Activated CD4-positive, alpha-beta memory T cell treated with anti-CD3 and anti-CD28 coated beads for 36 hours (primary cell): Measurements from ENCODE around the gene CAMKMT. TPM values are rescaled to one million over a fixed set of nuclear protein-coding genes. Genes with fewer than 3 reads are reported as not detected.
A peak's percentile ranks its signal among the peaks of the same experiment; 100 is the strongest.

Experiments used
- CTCF ChIA-PET: fragments of 350-600 bp; sonication (Branson Sonifier 250); formaldehyde crosslinking; loops from one replicate; lab custom pipeline; 2021; ENCODE audit warnings: antibody characterized with exemption, inconsistent platforms; lab: Charles Lee
- POLR2A ChIA-PET: fragments of 350-600 bp; sonication (Branson Sonifier 250); formaldehyde crosslinking; loops from one replicate; lab custom pipeline; 2021; ENCODE audit warnings: antibody characterized with exemption; lab: Charles Lee
- DNase-seq: peaks from one replicate; pipeline ENCODE4 v3.0.0-alpha.2; 2020
- H3K27ac Mint-ChIP-seq: one replicate; pipeline ENCODE4 v1.8.0; 2021; ENCODE audit warnings: mixed read lengths
- H3K27me3 Mint-ChIP-seq: one replicate; pipeline ENCODE4 v1.8.0; 2021; ENCODE audit warnings: mixed read lengths
- H3K36me3 Mint-ChIP-seq: one replicate; pipeline ENCODE4 v1.8.0; 2021; ENCODE audit warnings: mixed read lengths
- H3K4me1 Mint-ChIP-seq: one replicate; pipeline ENCODE4 v1.8.0; 2021; ENCODE audit warnings: low read depth, mixed read lengths
- H3K4me3 Mint-ChIP-seq: one replicate; pipeline ENCODE4 v1.8.0; 2021; ENCODE audit warnings: mild to moderate bottlenecking, mixed read lengths
- H3K9me3 Mint-ChIP-seq: one replicate; pipeline ENCODE4 v1.8.0; 2021; ENCODE audit warnings: mixed read lengths
- intact Hi-C: fragments of 100-400 bp; cut with micrococcal nuclease; formaldehyde crosslinking; loops from one replicate; pipeline ENCODE4 v1.15.1; 2023
- total RNA-seq, 2 experiments: library from RNA; stranded (reverse); gene quantifications; one replicate each; pipeline ENCODE4 v1.2.3, GENCODE V29; 2021

The CAMKMT gene
- total RNA-seq, 2 experiments from 2014 or later = 9.3 to 11.3 TPM

DNA sequence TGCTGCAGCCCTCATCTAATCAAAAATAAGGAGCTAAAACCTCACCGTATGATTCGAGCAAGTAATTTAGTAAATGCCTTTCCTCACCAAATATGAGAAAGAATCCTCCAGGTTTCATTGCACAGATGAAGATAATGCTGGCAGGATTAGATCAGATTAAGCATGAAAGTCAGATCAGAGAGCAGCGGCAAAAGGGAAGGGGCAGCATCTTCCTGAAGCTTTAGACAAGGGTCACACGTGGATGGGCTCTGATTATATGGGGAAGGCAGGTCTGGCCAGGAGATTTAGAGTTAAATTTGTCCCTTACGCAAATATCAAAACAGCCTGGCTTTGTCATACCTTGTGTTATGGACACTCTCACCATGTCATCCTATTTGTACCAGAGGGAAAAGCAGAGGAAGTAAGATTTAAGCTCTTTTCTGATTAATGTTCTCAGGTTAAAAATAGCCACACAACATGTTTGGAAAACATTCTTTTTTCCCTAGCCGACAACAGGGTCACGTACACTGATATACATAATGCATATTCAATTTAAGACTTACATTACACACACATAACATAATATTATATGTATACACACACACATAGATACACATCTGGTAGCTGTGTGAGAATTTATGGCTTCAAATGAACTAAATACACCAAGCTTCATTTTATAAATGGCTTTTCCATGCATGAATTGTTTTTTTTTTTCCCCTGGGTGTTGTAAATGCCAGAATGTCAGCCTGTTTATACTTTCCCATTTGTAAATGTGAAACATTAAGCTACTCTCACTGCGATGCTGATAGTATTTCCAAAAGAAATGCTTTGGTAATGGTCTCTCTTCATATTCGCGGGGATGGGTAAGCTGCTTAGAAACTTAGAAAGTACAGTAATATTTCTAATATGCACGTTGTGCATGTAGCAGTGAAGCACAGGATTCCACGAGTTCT is 383.5 kb downstream of the CAMKMT start:
- ChIA-PET CTCF (interaction anchor here (1.0 to 2.4 kb wide), 2 partner anchors 59 to 266 kb away, joined by 3 to 10 read pairs; no protein-coding TSS in a partner anchor), POLR2A (no interaction called here)
- Mint-ChIP-seq H3K9me3 (no peaks in the 10 kb centered on the region), H3K27me3 (no peaks in the 10 kb centered on the region), H3K36me3 (peaks cover 6% of the 10 kb centered on the region), H3K27ac (no peak overlapping the region), H3K4me1 (no peaks in the 10 kb centered on the region), H3K4me3 (no peak overlapping the region)
- DNase-seq = no peak
- intact Hi-C loops = no loop called here

DNA sequence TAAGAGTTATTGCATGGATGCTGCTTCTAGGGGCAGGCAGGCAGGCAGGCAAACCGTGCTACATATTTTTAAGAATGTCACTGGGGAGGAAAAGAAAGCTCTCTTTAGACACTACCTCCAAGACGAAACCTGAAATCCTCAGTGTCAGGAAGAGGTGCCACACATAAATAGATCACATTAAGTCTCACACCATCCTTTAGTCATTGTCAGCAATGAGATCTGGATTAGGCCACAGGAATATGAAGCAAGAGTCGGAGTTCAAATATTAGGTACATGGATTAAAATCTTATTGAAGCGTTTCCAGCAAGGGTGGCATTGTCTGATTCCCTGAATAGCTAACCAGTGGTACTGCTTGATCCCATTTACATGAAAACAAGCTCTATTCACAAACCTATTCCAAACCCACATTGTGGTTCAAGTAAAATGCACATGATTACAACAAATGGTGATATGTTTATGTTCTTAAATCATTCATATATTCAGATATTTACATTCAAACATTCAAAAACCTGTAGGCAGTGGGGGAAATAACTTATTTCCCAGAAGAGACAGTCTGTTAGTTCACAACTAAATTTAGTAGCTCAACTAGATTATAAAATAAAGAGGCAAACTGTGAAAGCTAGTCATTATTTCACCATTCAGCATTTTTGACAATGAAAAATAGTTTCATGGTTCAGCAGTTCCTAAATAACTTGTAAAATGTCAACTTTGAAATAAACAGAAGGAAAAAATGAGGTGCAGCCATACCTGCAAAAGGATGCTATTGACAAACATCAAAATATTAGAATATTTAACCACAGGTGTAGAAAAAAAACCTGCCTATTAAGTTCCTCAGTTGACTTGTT is 384.4 kb downstream of the CAMKMT start:
- intact Hi-C loops = no loop called here
- DNase-seq = no peak
- Mint-ChIP-seq H3K36me3 (peaks cover 8% of the 10 kb centered on the region), H3K4me3 (no peak overlapping the region), H3K4me1 (no peaks in the 10 kb centered on the region), H3K27me3 (no peaks in the 10 kb centered on the region), H3K27ac (no peak overlapping the region), H3K9me3 (no peaks in the 10 kb centered on the region)
- ChIA-PET POLR2A (no interaction called here), CTCF (interaction anchor here (2.4 kb wide), 1 partner anchor 267 kb away, joined by 10 read pairs; no protein-coding TSS in a partner anchor)

DNA sequence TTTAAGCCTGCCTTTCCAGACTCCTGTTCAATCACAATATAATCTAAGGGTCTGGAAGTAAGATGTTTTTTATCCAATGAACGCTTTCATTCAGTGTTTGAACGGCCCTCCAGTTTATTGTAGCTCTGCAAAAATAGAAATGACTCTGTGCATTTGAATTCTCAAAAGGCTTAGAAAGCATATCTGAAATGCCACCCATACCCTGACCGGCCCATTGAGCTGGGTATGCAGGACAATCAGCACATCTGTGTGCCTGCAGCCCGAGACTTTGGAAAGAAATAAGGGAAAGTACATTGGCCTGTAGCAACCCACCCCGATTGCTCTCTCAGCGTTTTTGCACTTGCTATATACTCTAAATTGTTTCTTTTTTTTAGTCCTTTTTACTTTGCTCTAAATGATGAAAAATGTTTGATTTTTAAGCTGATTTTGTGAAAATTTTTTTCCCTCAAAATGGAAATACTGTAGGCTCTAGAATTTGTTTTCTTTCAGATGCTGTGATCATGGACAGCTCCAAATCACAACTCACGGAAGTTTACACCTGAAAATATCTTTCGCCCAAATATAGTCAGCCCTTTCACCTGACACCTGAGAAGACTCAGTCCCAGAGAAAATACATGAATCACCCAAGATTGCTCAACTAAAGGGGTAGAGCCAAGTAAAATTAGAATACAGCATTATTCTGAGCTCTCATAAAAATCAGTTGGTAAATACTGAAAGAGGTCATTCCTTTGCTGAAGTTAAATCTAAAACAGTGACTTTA is 385.3 kb downstream of the CAMKMT start:
- Mint-ChIP-seq H3K27me3 (no peaks in the 10 kb centered on the region), H3K36me3 (peaks cover 8% of the 10 kb centered on the region), H3K9me3 (no peaks in the 10 kb centered on the region), H3K27ac (no peak overlapping the region), H3K4me3 (no peak overlapping the region), H3K4me1 (no peaks in the 10 kb centered on the region)
- intact Hi-C loops = no loop called here
- DNase-seq = no peak
- ChIA-PET POLR2A (no interaction called here), CTCF (no interaction called here)

DNA sequence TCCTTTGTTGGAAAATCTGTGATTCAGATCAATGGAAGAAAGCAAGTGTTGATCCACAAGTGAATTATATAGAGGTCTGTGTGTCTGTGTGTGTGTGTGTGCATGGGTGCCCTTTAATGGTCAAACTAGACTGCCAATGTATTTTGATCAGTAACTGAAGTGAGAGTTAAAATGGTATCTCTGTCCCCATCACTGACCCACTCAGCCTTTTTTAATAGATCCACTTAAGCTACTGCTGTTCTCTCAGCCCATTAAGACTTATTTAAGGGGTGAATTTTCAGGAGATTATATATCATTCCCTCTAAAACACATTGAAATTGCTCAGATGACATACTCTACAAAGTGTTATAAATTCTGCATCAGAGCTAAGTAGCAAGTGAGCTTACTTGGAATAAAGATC is 386.0 kb downstream of the CAMKMT start:
- DNase-seq = no peak
- ChIA-PET POLR2A (no interaction called here), CTCF (no interaction called here)
- no peaks in the 10 kb centered on the region for H3K9me3 Mint-ChIP-seq
- no peaks in the 10 kb centered on the region for H3K4me1 Mint-ChIP-seq
- H3K27me3 Mint-ChIP-seq = no peaks in the 10 kb centered on the region
- no peak overlapping the region for H3K27ac Mint-ChIP-seq
- no peak overlapping the region for H3K4me3 Mint-ChIP-seq
- intact Hi-C loops = no loop called here
- peaks cover 8% of the 10 kb centered on the region for H3K36me3 Mint-ChIP-seq

DNA sequence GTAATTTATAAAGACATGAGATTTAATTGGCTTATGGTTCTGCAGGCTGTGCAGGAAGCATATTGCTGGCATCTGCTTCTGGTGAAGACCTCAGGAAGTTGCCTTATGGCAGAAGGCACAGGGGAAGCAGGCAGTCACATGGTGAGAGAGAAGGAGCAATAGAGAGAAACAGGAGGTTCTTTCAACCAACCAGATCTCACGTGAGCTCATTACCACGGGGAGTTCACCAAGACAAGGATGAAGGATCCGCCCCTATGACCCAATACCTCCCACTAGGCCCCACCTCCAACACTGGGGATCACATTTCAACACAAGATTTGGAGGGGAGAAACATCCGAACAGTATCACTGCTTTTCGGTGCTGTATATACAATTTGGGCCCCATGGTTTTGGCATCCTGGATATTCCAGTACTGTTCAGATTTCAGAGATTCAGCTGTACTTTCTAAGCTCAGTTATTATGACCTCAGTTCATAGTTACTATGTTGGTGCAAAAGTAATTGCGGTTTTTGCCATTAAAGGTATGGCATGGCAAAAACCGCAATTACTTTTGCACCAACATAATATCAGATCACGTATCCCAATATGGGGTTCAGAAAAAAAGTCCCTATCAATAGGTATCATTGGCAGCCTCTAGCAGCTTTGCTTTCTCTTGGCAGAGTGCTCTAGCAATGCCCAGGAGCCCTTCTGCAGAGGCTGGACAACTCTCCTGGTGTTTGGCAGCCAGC is 390.2 kb downstream of the CAMKMT start:
- no peaks in the 10 kb centered on the region for H3K4me1 Mint-ChIP-seq
- H3K4me3 Mint-ChIP-seq = no peak overlapping the region
- H3K27ac Mint-ChIP-seq = no peak overlapping the region
- intact Hi-C loops = no loop called here
- H3K9me3 Mint-ChIP-seq = no peaks in the 10 kb centered on the region
- DNase-seq = no peak
- CTCF ChIA-PET = interaction anchor here (1.3 kb wide), 1 partner anchor 272 kb away, joined by 4 read pairs; no protein-coding TSS in a partner anchor
- peaks cover 8% of the 10 kb centered on the region for H3K36me3 Mint-ChIP-seq
- POLR2A ChIA-PET = no interaction called here
- no peaks in the 10 kb centered on the region for H3K27me3 Mint-ChIP-seq

DNA sequence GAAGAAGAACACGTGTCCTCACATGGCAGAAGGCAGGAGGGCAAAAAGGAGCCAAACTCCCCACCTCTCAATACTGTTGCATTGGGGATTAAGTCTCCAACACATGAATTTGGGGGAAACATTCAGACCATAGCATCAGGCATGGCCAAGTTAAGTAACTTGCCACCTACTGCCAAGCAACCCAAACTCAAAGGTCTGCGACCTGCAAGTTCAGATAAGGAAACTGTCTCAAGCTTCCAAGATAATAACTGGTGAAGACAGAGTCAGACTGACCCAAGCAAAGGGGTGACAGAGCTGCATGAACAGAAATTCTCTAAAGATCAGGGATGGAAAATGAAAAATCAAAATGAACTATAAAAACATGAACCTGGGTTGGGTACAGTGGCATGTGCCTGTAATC is 391.0 kb downstream of the CAMKMT start:
- Mint-ChIP-seq H3K27ac (no peak overlapping the region), H3K36me3 (peaks cover 8% of the 10 kb centered on the region), H3K4me1 (no peaks in the 10 kb centered on the region), H3K9me3 (no peaks in the 10 kb centered on the region), H3K4me3 (no peak overlapping the region), H3K27me3 (no peaks in the 10 kb centered on the region)
- no peak for DNase-seq
- CTCF ChIA-PET = interaction anchor here (1.3 kb wide), 1 partner anchor 273 kb away, joined by 4 read pairs; no protein-coding TSS in a partner anchor
- intact Hi-C loops = no loop called here
- POLR2A ChIA-PET = no interaction called here

DNA sequence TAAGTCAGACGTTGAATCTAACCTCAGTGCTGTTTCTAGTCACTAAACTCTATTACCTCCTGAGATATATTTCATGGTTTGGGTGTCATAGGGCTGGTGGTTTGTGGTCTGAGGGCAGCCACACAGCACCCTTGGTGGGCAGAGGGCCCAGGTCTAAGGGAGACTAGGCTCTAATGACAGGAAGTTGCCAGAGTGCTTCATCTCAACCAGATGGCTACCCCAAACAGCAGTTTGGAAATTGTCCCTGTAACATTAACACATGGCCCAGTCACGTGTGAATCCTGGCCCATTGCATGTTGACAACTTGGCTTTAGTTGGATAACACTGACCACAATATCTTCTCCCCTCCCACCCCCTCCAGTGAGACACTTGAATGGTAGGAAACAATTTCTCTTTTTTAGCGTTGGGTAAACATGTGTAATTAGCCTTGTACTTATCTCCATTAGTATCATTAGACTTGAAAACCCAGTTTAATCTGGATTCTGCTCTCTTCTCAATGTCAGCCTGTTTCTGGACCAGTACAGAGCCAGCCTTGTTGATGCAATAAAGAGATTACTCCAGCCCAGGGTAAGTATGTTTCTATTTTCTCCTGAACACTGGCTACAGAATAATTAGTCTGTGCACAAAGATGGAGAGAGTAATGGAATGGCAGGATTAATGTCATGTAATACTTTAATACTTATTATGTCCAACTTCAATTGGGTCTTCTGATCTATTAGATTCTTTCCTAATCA is 392.0 kb downstream of the CAMKMT start:
- peak; percentile 31 for DNase-seq
- H3K27ac Mint-ChIP-seq = no peak overlapping the region
- no peaks in the 10 kb centered on the region for H3K27me3 Mint-ChIP-seq
- intact Hi-C loops = no loop called here
- no peaks in the 10 kb centered on the region for H3K9me3 Mint-ChIP-seq
- H3K4me3 Mint-ChIP-seq = no peak overlapping the region
- no peaks in the 10 kb centered on the region for H3K4me1 Mint-ChIP-seq
- ChIA-PET CTCF (no interaction called here), POLR2A (no interaction called here)
- peaks cover 8% of the 10 kb centered on the region for H3K36me3 Mint-ChIP-seq

DNA sequence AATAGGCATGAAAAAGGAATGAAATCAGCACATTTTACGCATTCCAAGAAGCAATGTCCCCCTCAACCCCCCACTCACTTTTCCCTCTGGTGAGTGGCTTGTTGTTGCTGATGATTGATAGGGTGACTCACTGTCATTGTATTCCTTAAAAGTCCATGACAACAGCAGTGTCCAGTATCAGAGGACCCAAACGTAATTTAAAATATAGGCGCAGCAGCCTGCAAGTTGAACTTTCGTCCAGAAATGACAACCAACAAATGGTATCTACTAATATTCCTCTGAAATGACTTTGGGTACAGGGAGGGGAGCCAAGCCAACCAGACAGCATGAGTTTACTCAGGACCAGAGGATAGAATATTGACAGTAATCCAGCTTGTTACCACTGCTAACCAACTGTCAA is 396.8 kb downstream of the CAMKMT start:
- Mint-ChIP-seq H3K4me3 (no peak overlapping the region), H3K4me1 (no peaks in the 10 kb centered on the region), H3K9me3 (no peaks in the 10 kb centered on the region), H3K27me3 (no peaks in the 10 kb centered on the region), H3K27ac (no peak overlapping the region), H3K36me3 (no peaks in the 10 kb centered on the region)
- intact Hi-C loops = no loop called here
- no peak for DNase-seq
- CTCF ChIA-PET = no interaction called here
- POLR2A ChIA-PET = no interaction called here

DNA sequence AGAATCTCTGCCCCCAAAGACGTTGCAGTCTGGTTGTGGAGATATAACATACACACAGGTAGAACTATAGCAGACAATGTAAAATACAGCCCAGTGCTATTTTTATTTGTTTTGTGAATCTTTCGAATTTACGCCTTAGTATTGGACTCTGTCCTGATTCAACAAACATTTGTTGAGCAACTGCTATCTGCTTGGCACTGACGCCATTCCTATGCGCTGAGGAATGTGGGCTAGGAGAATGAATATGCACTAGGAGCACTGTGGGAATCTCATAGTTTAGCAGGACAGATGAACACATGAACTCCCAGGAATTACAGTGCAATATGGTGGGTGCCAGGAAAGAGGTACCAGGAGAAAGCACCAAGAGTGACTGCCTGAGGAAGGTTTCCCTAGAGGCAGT is 398.1 kb downstream of the CAMKMT start:
- Mint-ChIP-seq H3K4me3 (no peak overlapping the region), H3K9me3 (no peaks in the 10 kb centered on the region), H3K27me3 (no peaks in the 10 kb centered on the region), H3K27ac (no peak overlapping the region), H3K4me1 (no peaks in the 10 kb centered on the region), H3K36me3 (no peaks in the 10 kb centered on the region)
- CTCF ChIA-PET = no interaction called here
- POLR2A ChIA-PET = no interaction called here
- DNase-seq = no peak
- intact Hi-C loops = no loop called here

DNA sequence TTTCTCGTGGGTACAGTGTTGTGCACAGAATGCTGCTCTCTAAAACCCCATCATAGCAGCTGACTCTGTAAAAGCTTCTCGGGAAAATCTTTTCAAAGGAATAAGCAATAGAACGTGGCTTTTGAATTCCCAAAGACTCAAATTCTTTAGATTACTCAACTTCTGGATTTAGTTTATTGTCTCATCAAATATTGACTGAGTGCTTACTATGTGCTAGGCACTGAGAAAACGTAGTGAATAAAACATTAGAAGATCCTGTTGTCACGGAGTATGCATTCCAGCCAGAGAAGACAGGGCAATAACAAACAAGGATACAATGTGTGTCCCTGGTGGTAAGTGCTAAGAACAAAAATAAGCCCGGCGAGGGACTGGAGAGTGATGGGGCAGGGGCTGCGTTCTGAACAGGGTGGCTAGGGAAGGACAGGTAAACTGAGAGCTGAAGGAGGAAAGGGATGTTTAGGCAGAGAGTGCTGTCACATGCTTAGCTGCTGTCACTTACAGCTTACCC is 401.6 kb downstream of the CAMKMT start:
- Mint-ChIP-seq H3K4me3 (no peak overlapping the region), H3K4me1 (no peaks in the 10 kb centered on the region), H3K27me3 (peaks cover 2% of the 10 kb centered on the region), H3K27ac (no peak overlapping the region), H3K9me3 (no peaks in the 10 kb centered on the region), H3K36me3 (no peaks in the 10 kb centered on the region)
- no peak for DNase-seq
- ChIA-PET POLR2A (no interaction called here), CTCF (no interaction called here)
- intact Hi-C loops = no loop called here

DNA sequence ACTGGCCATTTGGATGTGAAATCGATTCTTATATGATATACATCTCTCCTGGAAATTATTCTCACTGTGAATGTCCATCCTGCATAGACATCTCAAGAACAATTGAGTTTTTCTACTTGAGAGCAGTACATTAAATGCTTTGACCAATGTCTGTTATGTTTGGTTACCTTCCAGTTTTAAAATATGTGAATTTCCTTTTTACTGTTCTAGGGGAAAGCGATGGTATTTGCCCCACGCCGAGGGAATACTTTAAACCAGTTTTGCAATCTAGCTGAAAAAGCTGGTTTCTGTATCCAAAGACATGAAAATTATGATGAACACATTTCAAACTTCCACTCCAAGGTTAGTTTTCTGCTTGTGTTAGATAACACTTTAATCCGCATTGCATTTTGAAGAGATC is 404.5 kb downstream of the CAMKMT start:
- H3K27ac Mint-ChIP-seq = no peak overlapping the region
- no peaks in the 10 kb centered on the region for H3K4me1 Mint-ChIP-seq
- POLR2A ChIA-PET = no interaction called here
- H3K4me3 Mint-ChIP-seq = no peak overlapping the region
- DNase-seq = no peak
- H3K9me3 Mint-ChIP-seq = no peaks in the 10 kb centered on the region
- H3K27me3 Mint-ChIP-seq = peaks cover 5% of the 10 kb centered on the region
- intact Hi-C loops = no loop called here
- H3K36me3 Mint-ChIP-seq = peaks cover 1% of the 10 kb centered on the region
- CTCF ChIA-PET = interaction anchor here (1.3 kb wide), 1 partner anchor 286 kb away, joined by 5 read pairs; no protein-coding TSS in a partner anchor
